GM18505 (cell line): ENCODE data around the gene RPL38.

Experiments used
- ATAC-seq: cut with Tn5 transposase; IDR thresholded peaks from one replicate; pipeline ENCODE4 v1.9.1; 2021; ENCODE audit not compliant: unreplicated experiment
- POLR2A ChIP-seq: IDR thresholded peaks from 4 replicates; pipeline ENCODE4 v1.6.1; 2011; ENCODE audit warnings: borderline replicate concordance; ENCODE audit not compliant: insufficient read depth, insufficient read length; ENCODE audit errors: extremely low read depth

Gene RPL38

DNA sequence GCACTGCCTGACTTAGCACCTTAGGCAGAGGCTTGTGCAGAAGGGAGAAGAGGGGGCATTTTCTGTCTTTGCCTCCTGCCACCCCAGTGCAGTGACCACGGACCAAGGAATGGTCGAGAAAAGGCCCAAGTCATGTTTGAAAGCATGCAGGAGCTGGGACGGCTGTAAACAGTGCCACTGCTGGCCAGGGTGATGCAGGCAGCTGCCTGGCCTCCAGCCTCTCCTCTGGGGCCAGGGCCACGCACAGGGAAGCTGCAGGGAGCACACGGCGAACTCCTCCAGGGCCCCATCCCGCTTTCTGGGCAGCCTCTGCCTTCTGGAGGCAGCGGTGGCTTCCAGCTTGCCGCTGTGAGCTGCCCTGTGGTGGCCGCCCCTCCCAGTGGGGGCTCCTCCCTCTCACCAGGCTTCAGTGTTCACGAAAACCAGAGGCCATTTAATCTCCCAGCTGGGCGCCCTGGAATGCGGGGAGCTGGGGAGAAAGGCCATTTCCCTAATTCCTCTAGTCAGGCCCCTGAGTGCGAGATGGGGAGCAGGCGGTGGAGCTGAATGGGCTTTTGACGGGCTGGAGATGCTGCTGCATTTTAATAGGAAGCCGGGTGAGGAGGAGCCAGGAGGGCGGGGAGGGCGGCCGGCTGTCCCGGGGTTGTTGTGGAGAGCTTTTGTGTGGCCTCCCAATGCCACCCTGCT lies 41.8 kb downstream of the RPL38 start:
- no peak for TF ChIP-seq POLR2A
- no peak for ATAC-seq

DNA sequence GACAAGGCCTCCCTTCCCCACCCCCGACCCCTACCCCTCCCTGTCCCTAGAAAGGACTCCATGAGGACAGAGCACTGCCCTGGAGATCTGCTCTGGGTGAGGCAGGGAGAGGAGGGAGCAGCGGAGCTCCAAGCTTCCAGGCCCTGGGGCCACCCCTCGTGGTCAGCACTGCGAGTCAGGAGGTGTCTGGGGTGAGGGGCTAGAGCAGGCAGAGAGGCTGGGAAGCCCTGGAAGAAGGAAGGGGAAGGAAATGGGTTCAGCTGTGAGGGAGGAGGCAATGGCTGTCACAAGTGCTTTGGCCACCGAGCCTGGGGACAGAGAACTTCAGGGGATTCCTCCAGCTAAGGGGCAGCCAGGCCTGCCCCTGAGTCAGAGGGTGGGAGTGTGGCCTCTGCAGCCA lies 42.4 kb downstream of the RPL38 start:
- ATAC-seq: no peak
- no peak for TF ChIP-seq POLR2A

DNA sequence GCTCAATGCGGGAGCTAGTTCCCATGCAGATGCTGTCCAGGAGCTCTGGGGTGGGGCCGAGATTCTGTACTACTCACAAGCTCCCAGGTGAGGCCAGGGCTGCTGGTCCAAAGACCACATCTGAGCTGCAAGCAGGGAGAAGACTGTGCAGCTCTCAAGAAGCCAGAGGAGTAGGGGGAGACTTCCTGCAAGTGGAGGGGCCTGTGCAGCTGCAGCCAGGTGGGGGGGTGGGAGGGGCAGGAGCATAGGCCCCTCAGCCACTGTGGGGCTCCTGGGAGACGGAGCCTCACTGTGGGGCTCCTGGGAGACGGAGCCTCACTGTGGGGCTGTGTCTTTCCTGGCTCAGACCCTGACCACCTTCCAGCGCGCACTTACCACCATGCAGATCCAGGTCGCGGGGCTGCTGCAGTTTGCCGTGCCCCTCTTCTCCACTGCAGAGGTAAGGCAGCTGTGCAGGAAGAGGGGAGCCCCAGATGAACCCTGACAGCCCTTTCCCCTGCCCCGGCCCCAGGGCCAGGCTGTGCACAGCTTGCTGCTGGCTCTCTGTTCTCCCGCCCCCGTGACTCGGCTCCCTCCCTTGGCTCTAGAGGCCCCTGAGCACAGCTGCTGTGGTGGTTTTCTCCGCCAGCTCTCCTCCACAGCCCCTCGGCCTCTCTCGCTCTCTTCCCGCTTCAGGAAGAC lies 46.3 kb downstream of the RPL38 start:
- ATAC-seq: no peak
- no peak for TF ChIP-seq POLR2A

DNA sequence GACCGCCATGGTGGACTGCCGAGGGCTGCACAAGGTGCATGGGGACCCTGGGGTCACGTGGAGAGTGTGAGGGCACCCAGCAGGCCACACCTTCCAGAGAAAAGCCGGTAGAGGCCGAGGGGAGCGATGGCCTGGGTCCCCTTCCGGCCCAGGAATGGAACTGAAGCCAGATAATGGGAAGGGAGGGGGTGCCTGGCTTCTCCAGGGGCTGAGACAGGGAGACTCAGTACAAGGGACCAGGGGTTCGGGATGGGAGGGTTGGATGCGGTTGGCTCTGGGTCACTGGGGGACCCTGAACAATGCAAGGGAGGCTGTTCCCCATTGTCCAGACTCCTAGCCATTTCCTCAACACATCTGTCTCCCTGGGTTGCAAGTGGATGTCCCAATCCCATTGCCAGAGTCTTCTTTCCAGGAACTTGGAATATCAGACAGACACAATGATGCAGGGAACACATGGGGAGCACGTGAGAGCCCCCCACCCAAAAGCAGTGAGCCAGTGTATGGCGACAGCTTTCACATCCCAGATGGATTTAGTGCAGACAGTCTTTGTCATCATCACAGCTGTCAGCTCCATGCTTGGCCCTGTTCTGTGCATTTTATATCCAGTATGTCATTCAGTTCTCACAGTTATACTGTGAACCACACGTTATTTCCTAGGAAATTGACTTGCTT lies 47.0 kb downstream of the RPL38 start:
- no peak for ATAC-seq
- TF ChIP-seq POLR2A: no peak

- ATAC-seq: no peak
Measured at GRCh38 chr17:74251051-74251450, 47.6 kb downstream of the RPL38 start.

GRCh38 chr17:74251569-74251968 lies 48.1 kb downstream of the RPL38 start:
- TF ChIP-seq POLR2A: no peak
- ATAC-seq: no peak

More at GRCh38 chr17:74251051-74251450, 47.6 kb downstream of the RPL38 start:
- TF ChIP-seq POLR2A: no peak

GRCh38 chr17:74252211-74252610 lies 48.7 kb downstream of the RPL38 start:
- no peak for TF ChIP-seq POLR2A
- no peak for ATAC-seq

GRCh38 chr17:74253036-74253435 lies 49.6 kb downstream of the RPL38 start:
- no peak for TF ChIP-seq POLR2A
- ATAC-seq: no peak

DNA sequence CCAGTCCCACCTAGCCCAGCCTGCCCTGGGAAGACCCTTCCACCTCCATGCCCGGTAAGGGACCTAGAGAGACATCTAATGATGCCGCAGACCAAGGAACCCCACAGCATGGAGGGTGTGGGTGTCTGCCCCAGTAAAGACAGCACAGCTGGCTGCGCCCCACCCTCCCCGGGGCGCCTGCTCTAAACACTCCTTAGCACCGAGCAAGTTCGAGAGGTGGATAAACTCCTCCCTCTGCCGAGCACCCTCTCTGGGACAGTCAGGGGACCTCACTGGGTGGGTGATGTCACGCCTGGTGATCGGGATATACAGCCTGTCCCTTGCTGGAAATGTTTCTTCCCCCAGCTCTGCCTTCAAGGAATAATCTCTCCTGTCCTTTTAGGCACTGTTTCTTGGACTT lies 53.8 kb downstream of the RPL38 start:
- TF ChIP-seq POLR2A: no peak
- ATAC-seq: no peak

GRCh38 chr17:74259667-74260524 lies 56.4 kb downstream of the RPL38 start:
- no peak for TF ChIP-seq POLR2A
- no peak for ATAC-seq
